Fibroblast of pulmonary artery (primary cell): ENCODE data around the gene CLC.

Experiments
- DNase-seq: peaks from one replicate; pipeline ENCODE4 v3.0.0-alpha.2; 2010; ENCODE audit warnings: low read depth
- H3K4me3 ChIP-seq: replicated peaks from 2 replicates; pipeline ENCODE4 v1.5.1; 2011; ENCODE audit warnings: low read depth, mild to moderate bottlenecking, control low read depth, low read length, moderate library complexity
- TF ChIP-seq, protein P1 (sequence below): IDR thresholded peaks from 2 replicates; pipeline ENCODE4 v1.5.1; 2011; ENCODE audit warnings: mild to moderate bottlenecking, control low read depth, low read length, inconsistent platforms; ENCODE audit errors: missing control alignments

CLC gene

DNA sequence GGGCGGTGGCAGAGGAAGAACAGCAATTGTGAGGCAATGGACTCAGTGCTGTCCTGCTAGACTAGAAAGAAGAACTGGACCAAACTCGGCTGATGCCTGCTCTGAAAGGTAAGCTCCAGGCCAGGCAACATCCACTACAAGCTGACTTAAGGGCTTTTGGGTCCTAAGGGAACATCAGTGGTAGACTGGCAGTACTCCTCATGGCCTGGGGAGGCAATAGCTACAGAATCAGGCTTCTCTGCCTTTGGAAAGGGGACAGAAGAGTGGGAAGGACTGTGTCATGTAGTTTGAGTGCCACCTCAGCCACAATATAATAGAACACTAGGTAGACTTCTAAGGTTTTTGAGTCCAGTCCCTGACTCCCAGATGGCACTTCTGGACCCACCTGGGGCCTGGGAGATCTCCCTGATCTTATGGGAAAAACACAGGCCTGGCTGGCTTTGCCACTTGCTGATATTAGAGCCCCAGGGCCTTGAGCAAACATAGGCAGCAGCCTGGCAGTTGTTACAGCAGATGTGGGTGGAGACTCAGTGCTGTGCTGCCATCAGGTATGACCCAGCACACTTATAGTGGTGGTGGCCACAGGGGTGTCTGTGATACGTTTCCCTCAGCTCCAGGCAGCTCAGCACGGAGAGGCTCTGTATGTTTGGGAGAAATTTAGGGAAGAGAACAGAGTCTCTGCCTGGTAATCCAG lies 9.2 kb upstream of the CLC start:
- DNase-seq: no peak
- no peak overlapping the region for H3K4me3 ChIP-seq
- TF ChIP-seq, protein P1, sequence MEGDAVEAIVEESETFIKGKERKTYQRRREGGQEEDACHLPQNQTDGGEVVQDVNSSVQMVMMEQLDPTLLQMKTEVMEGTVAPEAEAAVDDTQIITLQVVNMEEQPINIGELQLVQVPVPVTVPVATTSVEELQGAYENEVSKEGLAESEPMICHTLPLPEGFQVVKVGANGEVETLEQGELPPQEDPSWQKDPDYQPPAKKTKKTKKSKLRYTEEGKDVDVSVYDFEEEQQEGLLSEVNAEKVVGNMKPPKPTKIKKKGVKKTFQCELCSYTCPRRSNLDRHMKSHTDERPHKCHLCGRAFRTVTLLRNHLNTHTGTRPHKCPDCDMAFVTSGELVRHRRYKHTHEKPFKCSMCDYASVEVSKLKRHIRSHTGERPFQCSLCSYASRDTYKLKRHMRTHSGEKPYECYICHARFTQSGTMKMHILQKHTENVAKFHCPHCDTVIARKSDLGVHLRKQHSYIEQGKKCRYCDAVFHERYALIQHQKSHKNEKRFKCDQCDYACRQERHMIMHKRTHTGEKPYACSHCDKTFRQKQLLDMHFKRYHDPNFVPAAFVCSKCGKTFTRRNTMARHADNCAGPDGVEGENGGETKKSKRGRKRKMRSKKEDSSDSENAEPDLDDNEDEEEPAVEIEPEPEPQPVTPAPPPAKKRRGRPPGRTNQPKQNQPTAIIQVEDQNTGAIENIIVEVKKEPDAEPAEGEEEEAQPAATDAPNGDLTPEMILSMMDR: no peak

DNA sequence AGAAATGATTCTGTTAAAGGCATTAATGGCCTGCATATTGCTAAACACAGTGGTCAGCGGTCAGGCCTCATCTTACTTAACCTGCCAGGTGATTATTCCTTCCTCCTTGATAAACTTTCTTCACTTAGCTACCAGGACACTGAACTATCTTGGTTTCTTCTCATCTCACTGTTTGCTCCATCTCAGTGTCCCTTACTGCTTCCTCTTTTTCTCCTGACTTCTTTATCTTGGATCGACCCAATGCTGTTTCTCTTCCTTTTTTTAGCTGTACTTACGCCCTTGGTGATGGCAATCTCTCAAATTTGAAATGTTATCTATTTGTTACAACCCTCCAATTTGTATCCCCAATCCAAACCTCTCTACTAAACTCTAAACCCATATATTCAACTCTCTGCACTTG lies 7.8 kb upstream of the CLC start:
- no peak for DNase-seq
- no peak overlapping the region for H3K4me3 ChIP-seq
- TF ChIP-seq, protein P1: no peak

DNA sequence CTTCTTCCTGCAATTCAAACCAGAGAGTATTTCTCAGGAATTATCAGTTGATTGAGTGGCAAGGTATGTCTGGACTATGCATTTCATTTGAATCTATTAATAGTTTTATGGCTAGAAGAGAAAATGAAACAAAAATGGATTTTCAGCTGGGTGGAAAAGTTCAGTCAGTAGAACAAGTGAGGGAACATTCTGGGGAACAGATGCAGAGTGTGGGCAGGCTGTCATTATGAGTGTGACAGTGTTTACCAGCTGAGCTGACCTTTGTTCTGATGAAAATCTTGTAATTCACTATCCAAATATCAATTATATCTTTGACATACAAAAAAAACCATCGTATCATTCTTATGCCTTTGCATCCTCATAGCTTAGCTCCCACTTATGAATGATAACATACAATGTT lies 2.6 kb upstream of the CLC start:
- H3K4me3 ChIP-seq: no peak overlapping the region
- DNase-seq: no peak
- TF ChIP-seq, protein P1: no peak

DNA sequence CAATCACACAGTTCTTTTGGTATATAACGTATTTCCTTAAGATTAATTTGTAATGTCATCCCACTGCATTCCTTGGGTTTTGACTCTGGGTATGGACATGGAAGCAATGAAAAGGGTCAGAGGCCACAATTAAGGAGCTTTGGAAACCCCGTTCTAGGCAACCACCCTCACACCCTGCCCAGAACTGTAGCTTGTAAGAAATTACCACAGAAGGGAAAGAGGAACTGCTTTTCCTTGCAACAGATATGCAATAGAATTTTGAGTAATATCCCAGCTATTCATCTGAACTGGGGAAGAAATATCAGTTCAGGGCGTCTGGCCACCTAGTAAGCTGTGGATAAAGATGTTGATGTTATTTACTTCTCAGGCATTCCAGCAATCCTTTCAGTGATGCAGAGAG lies 985 bp upstream of the CLC start:
- H3K4me3 ChIP-seq: no peak overlapping the region
- TF ChIP-seq, protein P1: no peak
- no peak for DNase-seq

DNA sequence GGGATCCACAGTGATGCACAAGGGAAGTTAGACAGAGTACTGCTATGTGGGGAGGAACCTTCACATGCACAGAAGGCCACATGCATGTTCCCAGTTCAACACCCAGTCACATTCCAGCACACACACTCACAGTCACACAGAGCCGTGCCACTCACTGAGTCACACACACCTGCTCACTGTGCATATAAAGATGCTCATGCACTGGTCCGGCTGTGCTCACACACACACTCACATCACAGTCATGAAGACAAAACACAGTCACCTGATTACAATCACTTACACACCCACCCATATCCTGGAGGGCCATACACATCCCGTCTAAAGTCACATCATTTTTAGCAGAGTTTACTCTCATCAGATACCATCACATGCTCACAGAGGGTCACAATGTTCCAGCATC lies 478 bp downstream of the CLC start:
- TF ChIP-seq, protein P1: no peak
- H3K4me3 ChIP-seq: no peak overlapping the region
- DNase-seq: no peak

DNA sequence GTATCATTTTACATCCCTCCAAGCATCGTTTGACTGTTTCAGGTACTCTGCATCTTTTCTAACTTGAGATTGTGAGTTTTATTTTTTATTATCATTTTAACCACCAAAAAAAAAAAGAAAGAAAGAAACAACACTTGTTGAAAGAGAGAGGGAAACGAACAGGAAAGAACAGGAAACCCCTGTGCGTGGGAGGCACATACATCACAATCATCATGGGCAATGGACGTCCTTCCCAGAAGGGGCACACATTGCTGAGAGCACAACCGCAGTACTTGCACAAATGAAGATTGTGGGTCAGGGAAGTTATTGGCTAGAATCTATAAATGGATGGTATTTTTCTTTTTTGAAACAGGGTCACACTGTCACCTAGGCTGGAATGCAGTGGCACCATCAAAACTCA lies 1.7 kb downstream of the CLC start:
- DNase-seq: peak; percentile 1
- TF ChIP-seq, protein P1: no peak
- H3K4me3 ChIP-seq: no peak overlapping the region

DNA sequence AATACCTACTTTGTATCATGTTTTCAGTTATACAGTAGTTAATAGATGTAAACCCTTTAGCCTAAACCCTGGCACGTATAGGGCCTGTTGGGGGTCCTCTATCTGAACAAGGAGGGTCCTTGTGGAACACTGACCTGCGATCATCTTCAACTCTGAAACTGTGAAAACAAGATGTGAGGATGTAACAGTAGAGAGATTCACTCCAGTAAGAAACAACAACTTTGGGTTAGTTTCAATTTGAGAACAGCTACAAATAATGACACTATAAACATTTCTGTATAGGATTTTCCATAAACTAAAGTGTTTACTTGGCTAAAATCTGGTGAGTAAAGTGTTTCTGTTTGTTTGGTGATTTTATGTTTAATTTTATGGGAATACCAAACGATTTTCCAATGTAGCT lies 2.1 kb downstream of the CLC start:
- DNase-seq: no peak
- H3K4me3 ChIP-seq: no peak overlapping the region

More for the DNA sequence above, 2.1 kb downstream of the CLC start:
- TF ChIP-seq, protein P1: no peak
